ENCODE measurements around the gene OCSTAMP.

OCSTAMP gene

GRCh38 chr20:46549188-46549972, 1.1 kb downstream of the OCSTAMP start:
- TF ChIP-seq FOXP2 (optimal IDR thresholded peaks at IDR 0.05; ENCODE audit: borderline replicate concordance, extremely low read depth, extremely low read length, insufficient read depth) (no peak), POLR2AphosphoS5 (IDR thresholded peaks at IDR 0.05; ENCODE audit: low read depth, low read length) (no peak), SIN3A (IDR thresholded peaks at IDR 0.05; ENCODE audit: borderline replicate concordance, insufficient read depth, low read length) (no peak), TAF1 (IDR thresholded peaks at IDR 0.05; ENCODE audit: borderline replicate concordance, insufficient read depth, low read length) (no peak), REST (IDR thresholded peaks at IDR 0.05; ENCODE audit: insufficient read depth in 1 of 2, low read depth in 2 of 2, low read length in 2 of 2) (no peak)

GRCh38 chr20:46548688-46549087, 1.8 kb downstream of the OCSTAMP start:
- TF ChIP-seq REST (IDR thresholded peaks at IDR 0.05; ENCODE audit: insufficient read depth in 1 of 2, low read depth in 2 of 2, low read length in 2 of 2): no peak
- TF ChIP-seq FOXP2 (optimal IDR thresholded peaks at IDR 0.05; ENCODE audit: borderline replicate concordance, extremely low read depth, extremely low read length, insufficient read depth): no peak
- TF ChIP-seq SIN3A (IDR thresholded peaks at IDR 0.05; ENCODE audit: borderline replicate concordance, insufficient read depth, low read length): no peak
- no peak for TF ChIP-seq TAF1 (IDR thresholded peaks at IDR 0.05; ENCODE audit: borderline replicate concordance, insufficient read depth, low read length)
- TF ChIP-seq POLR2AphosphoS5 (IDR thresholded peaks at IDR 0.05; ENCODE audit: low read depth, low read length): no peak

GRCh38 chr20:46547995-46548394, 2.5 kb downstream of the OCSTAMP start:
- TF ChIP-seq SIN3A (IDR thresholded peaks at IDR 0.05; ENCODE audit: borderline replicate concordance, insufficient read depth, low read length) (no peak), REST (IDR thresholded peaks at IDR 0.05; ENCODE audit: insufficient read depth in 1 of 2, low read depth in 2 of 2, low read length in 2 of 2) (no peak), FOXP2 (optimal IDR thresholded peaks at IDR 0.05; ENCODE audit: borderline replicate concordance, extremely low read depth, extremely low read length, insufficient read depth) (no peak), POLR2AphosphoS5 (IDR thresholded peaks at IDR 0.05; ENCODE audit: low read depth, low read length) (no peak), TAF1 (IDR thresholded peaks at IDR 0.05; ENCODE audit: borderline replicate concordance, insufficient read depth, low read length) (no peak)

GRCh38 chr20:46546936-46547335, 3.5 kb downstream of the OCSTAMP start:
- TF ChIP-seq TAF1 (IDR thresholded peaks at IDR 0.05; ENCODE audit: borderline replicate concordance, insufficient read depth, low read length) (no peak), REST (IDR thresholded peaks at IDR 0.05; ENCODE audit: insufficient read depth in 1 of 2, low read depth in 2 of 2, low read length in 2 of 2) (no peak), SIN3A (IDR thresholded peaks at IDR 0.05; ENCODE audit: borderline replicate concordance, insufficient read depth, low read length) (no peak), POLR2AphosphoS5 (IDR thresholded peaks at IDR 0.05; ENCODE audit: low read depth, low read length) (no peak), FOXP2 (optimal IDR thresholded peaks at IDR 0.05; ENCODE audit: borderline replicate concordance, extremely low read depth, extremely low read length, insufficient read depth) (no peak)

Measured in PFSK-1 (cell line).